HG02763 (cell line): ENCODE measurements around the gene MRO.
A peak's percentile ranks its signal among the peaks of the same experiment; 100 is the strongest.
"Not testable (repeated sequence)": the region's sequence is repeated elsewhere in the genome, so short reads cannot be mapped to it uniquely, and the experiment has no call there.

Experiments
- ATAC-seq: cut with Tn5 transposase; IDR thresholded peaks from one replicate; pipeline ENCODE4 v1.9.1; 2021; ENCODE audit warnings: mild to moderate bottlenecking, moderate library complexity; ENCODE audit not compliant: unreplicated experiment

MRO gene

GRCh38 chr18:50836521-50836957 is 16.7 kb upstream of the MRO start:
- ATAC-seq, result no peak

- ATAC-seq, result not testable (repeated sequence)
Measured at GRCh38 chr18:50833496-50833895, 13.7 kb upstream of the MRO start.

GRCh38 chr18:50832754-50833153 is 12.9 kb upstream of the MRO start:
- peak; percentile 63 for ATAC-seq

GRCh38 chr18:50830544-50830943 is 10.7 kb upstream of the MRO start:
- ATAC-seq, result peak; percentile 56

GRCh38 chr18:50829644-50830043 is 9.8 kb upstream of the MRO start:
- ATAC-seq, result no peak

- ATAC-seq, result no peak
Measured at GRCh38 chr18:50826027-50826426, 6.2 kb upstream of the MRO start.

GRCh38 chr18:50825621-50826020 is 5.8 kb upstream of the MRO start:
- no peak for ATAC-seq

- no peak for ATAC-seq
Measured at GRCh38 chr18:50822756-50823155, 2.9 kb upstream of the MRO start.

- no peak for ATAC-seq
Measured at GRCh38 chr18:50820901-50821520, 1.2 kb upstream of the MRO start.

- ATAC-seq, result no peak
Measured at GRCh38 chr18:50819027-50819727, 639 bp downstream of the MRO start.

- ATAC-seq, result no peak
Measured at GRCh38 chr18:50816419-50817166, 3.2 kb downstream of the MRO start.

- ATAC-seq, result no peak
Measured at GRCh38 chr18:50814395-50814794, 5.4 kb downstream of the MRO start.

GRCh38 chr18:50813353-50813752 is 6.5 kb downstream of the MRO start:
- ATAC-seq, result no peak

GRCh38 chr18:50812834-50813233 is 7.0 kb downstream of the MRO start:
- ATAC-seq, result no peak

GRCh38 chr18:50807176-50807575 is 12.6 kb downstream of the MRO start:
- ATAC-seq, result no peak

- ATAC-seq, result no peak
Measured at GRCh38 chr18:50806208-50806616, 13.6 kb downstream of the MRO start.

- no peak for ATAC-seq
Measured at GRCh38 chr18:50805732-50806131, 14.1 kb downstream of the MRO start.

GRCh38 chr18:50803592-50803991 is 16.2 kb downstream of the MRO start:
- no peak for ATAC-seq

- no peak for ATAC-seq
Measured at GRCh38 chr18:50802141-50802540, 17.7 kb downstream of the MRO start.

- ATAC-seq, result no peak
Measured at GRCh38 chr18:50797142-50797541, 22.7 kb downstream of the MRO start.

- ATAC-seq, result no peak
Measured at GRCh38 chr18:50796495-50796894, 23.3 kb downstream of the MRO start.
